DND-41 (cell line): Measurements from ENCODE around the gene SLC15A1.

Experiments used
- ATAC-seq: fragments of 200-7000 bp; cut with Tn5 transposase; 3 replicates; pipeline ENCODE4 v1.9.1; 2021; ENCODE audit warnings: low read depth; ENCODE audit not compliant: insufficient read depth
- DNase-seq: peaks from one replicate; pipeline ENCODE4 v3.0.0-alpha.2; 2020
- H2AFZ ChIP-seq: 2 replicates; pipeline ENCODE4 v1.6.0; 2012; ENCODE audit warnings: low read depth, low read length
- H3K27ac ChIP-seq: 2 replicates; pipeline ENCODE4 v1.5.1; 2012; ENCODE audit warnings: low read length, inconsistent platforms
- H3K27me3 ChIP-seq: fragments of 200-600 bp; sonication (generic); 2 replicates; pipeline ENCODE4 v1.6.0; 2012; ENCODE audit warnings: low read length, mild to moderate bottlenecking, inconsistent platforms; ENCODE audit not compliant: insufficient read depth, poor library complexity
- H3K36me3 ChIP-seq: 2 replicates; pipeline ENCODE4 v1.5.1; 2012; ENCODE audit warnings: low read length, inconsistent platforms; ENCODE audit not compliant: insufficient read depth
- H3K4me1 ChIP-seq: 2 replicates; pipeline ENCODE4 v1.5.1; 2012; ENCODE audit warnings: mild to moderate bottlenecking, low read length; ENCODE audit not compliant: insufficient read depth
- H3K4me2 ChIP-seq: 2 replicates; pipeline ENCODE4 v1.6.0; 2012; ENCODE audit warnings: mild to moderate bottlenecking, moderate library complexity, low read length, inconsistent platforms; ENCODE audit not compliant: insufficient read depth
- H3K4me3 ChIP-seq, 2 experiments: fragments of 200-600 bp in 1 of 2; shearing (Covaris generic) in 1 of 2; 2 replicates each; pipeline ENCODE4 v1.5.1; 2012 to 2016; ENCODE audit warnings: inconsistent platforms in 2 of 2, low read length in 2 of 2, mild to moderate bottlenecking in 2 of 2, low read depth in 1 of 2, moderate library complexity in 1 of 2
- H3K79me2 ChIP-seq: 2 replicates; pipeline ENCODE4 v1.6.0; 2012; ENCODE audit warnings: low read length, inconsistent platforms; ENCODE audit not compliant: insufficient read depth
- H3K9ac ChIP-seq: 2 replicates; pipeline ENCODE4 v1.6.0; 2012; ENCODE audit warnings: low read depth, mild to moderate bottlenecking, inconsistent platforms, low read length, moderate library complexity
- H3K9me3 ChIP-seq: 2 replicates; pipeline ENCODE4 v1.5.1; 2012; ENCODE audit warnings: low read length, moderate library complexity, mild to moderate bottlenecking, inconsistent platforms; ENCODE audit not compliant: insufficient read depth, severe bottlenecking
- H4K20me1 ChIP-seq: 2 replicates; pipeline ENCODE4 v1.6.0; 2012; ENCODE audit warnings: low read length; ENCODE audit not compliant: insufficient read depth
- EZH2 ChIP-seq: IDR thresholded peaks from 3 replicates; pipeline ENCODE4 v1.6.1; 2012; ENCODE audit warnings: borderline replicate concordance, low read depth, mild to moderate bottlenecking, moderate library complexity, low read length, inconsistent platforms; ENCODE audit not compliant: severe bottlenecking
- TF ChIP-seq, protein P1 (sequence below): IDR thresholded peaks from 2 replicates; pipeline ENCODE4 v1.5.1; 2012; ENCODE audit warnings: borderline replicate concordance, low read length, moderate library complexity, mild to moderate bottlenecking; ENCODE audit not compliant: poor library complexity, severe bottlenecking; ENCODE audit errors: extremely low read depth

The SLC15A1 gene

DNA sequence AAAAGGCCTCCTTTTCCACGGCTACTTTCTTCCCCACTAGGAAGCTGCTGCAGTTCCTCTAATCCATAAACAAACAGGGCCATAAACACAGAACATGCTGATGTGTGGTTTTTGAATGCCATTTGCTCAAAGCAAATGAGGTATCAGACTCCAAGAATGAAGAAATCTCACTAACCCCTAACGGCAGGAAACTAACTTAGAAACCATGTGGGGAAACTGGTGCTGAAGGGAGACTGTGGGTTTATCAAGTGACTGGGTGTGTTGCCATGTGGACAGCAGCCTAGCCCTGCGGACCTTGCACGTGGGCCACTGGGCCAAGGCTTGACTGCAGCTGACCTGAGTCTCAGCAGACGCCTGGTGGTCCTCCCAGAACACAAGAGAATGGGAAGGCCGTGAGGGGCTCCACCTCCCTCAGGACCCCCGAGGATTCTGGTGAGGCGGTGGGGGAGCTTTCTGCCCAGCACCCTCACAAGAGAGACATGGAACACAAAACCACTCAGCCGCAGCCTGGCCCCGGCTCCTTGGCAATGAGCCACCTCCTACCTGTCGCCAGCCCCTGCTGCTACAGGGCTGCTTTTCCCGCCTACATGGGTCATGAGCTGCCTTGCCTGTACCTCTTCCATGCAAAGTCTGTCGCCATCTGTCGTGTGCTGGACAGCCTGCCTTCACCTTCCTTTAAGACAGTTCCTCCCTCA is 10.6 kb downstream of the SLC15A1 start:
- Histone ChIP-seq H2AFZ (no peak overlapping the region), H3K4me3 (no peak overlapping the region), H3K36me3 (no peaks in the 10 kb centered on the region), H3K9me3 (peaks cover 9% of the 10 kb centered on the region), H3K27me3 (no peaks in the 10 kb centered on the region), H3K27ac (no peak overlapping the region), H3K79me2 (no peaks in the 10 kb centered on the region), H3K9ac (no peak overlapping the region), H3K4me2 (no peak overlapping the region), H3K4me1 (no peaks in the 10 kb centered on the region), H4K20me1 (no peaks in the 10 kb centered on the region)
- DNase-seq (no peak), ATAC-seq (no peak)
- TF ChIP-seq, protein P1, sequence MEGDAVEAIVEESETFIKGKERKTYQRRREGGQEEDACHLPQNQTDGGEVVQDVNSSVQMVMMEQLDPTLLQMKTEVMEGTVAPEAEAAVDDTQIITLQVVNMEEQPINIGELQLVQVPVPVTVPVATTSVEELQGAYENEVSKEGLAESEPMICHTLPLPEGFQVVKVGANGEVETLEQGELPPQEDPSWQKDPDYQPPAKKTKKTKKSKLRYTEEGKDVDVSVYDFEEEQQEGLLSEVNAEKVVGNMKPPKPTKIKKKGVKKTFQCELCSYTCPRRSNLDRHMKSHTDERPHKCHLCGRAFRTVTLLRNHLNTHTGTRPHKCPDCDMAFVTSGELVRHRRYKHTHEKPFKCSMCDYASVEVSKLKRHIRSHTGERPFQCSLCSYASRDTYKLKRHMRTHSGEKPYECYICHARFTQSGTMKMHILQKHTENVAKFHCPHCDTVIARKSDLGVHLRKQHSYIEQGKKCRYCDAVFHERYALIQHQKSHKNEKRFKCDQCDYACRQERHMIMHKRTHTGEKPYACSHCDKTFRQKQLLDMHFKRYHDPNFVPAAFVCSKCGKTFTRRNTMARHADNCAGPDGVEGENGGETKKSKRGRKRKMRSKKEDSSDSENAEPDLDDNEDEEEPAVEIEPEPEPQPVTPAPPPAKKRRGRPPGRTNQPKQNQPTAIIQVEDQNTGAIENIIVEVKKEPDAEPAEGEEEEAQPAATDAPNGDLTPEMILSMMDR: no peak
- no peak for TF ChIP-seq EZH2

DNA sequence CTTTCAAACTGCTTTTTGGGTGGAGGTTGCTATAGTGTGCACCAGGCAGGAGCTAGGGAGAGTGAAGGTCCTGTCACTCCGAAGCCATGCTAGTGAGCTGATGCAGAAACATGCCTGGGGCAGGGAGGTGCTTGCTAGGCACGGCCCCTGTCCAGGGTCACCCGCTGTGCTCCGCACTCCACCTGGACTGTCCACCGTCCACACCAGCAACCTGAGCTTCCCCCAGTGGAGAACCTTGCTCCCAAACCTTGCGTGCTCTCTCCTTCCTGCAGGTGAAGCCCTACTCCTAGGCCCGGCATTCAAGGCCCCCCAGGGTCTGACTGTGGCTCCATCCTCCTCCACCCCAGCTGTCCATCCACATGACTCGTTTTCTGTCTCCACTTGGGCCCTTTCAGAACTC is 12.3 kb downstream of the SLC15A1 start:
- peaks cover 9% of the 10 kb centered on the region for H3K9me3 ChIP-seq
- no peak overlapping the region for H3K9ac ChIP-seq
- no peaks in the 10 kb centered on the region for H3K4me1 ChIP-seq
- H4K20me1 ChIP-seq: no peaks in the 10 kb centered on the region
- H3K27ac ChIP-seq: no peak overlapping the region
- ATAC-seq (no peak), DNase-seq (no peak)
- no peaks in the 10 kb centered on the region for H3K36me3 ChIP-seq
- no peaks in the 10 kb centered on the region for H3K27me3 ChIP-seq
- no peak overlapping the region for H3K4me3 ChIP-seq
- no peak overlapping the region for H2AFZ ChIP-seq
- no peak overlapping the region for H3K4me2 ChIP-seq
- TF ChIP-seq, protein P1: no peak
- no peaks in the 10 kb centered on the region for H3K79me2 ChIP-seq

DNA sequence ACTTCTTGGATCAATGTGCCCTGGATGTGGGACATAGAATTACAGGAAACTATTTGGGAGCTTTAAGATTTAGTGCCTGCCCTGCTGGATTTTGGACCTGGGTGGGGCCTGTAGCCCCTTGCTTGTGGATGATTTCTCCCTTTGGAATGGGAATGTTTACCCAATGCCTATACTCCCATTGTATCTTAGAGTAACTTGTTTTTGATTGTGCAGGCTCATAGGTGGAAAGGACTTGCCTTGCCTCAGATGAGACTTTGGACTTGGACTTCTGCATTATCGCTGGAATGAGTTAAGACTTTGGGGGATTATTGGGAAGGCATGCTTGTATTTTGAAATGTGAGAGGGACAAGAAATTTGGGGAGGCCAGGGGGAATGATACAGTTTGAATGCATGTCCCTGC is 13.5 kb downstream of the SLC15A1 start:
- H3K9me3 ChIP-seq: peaks cover 9% of the 10 kb centered on the region
- ATAC-seq (no peak), DNase-seq (no peak)
- H3K4me2 ChIP-seq: no peak overlapping the region
- H3K79me2 ChIP-seq: no peaks in the 10 kb centered on the region
- TF ChIP-seq, protein P1: no peak
- TF ChIP-seq EZH2: no peak
- H2AFZ ChIP-seq: no peak overlapping the region
- H3K27me3 ChIP-seq: no peaks in the 10 kb centered on the region
- H3K27ac ChIP-seq: no peak overlapping the region
- H3K36me3 ChIP-seq: no peaks in the 10 kb centered on the region
- H4K20me1 ChIP-seq: no peaks in the 10 kb centered on the region
- no peak overlapping the region for H3K9ac ChIP-seq
- no peak overlapping the region for H3K4me3 ChIP-seq
- no peaks in the 10 kb centered on the region for H3K4me1 ChIP-seq

DNA sequence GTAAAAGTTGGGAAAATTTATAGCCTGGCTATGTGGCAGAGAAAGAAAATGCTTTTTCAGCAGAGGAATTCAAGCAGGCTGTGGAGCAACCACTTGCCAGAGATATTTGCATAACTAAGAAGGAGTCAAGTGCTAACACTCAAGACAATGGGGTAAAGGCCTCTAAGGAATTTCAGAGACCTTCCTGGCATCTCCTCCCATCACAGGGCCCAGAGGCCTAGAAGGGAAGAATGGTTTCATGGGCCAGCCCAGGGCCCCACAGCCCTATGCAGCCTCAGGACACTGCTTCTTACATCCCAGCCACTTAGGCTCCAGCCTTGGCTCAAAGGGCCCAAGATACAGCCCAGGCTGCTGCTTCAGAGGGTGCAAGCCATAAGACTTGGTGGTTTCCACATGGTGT is 14.3 kb downstream of the SLC15A1 start:
- no peak overlapping the region for H3K4me2 ChIP-seq
- H4K20me1 ChIP-seq: no peaks in the 10 kb centered on the region
- H3K27me3 ChIP-seq: no peaks in the 10 kb centered on the region
- no peak overlapping the region for H3K27ac ChIP-seq
- no peaks in the 10 kb centered on the region for H3K79me2 ChIP-seq
- ATAC-seq (no peak), DNase-seq (no peak)
- no peak overlapping the region for H3K9ac ChIP-seq
- no peaks in the 10 kb centered on the region for H3K4me1 ChIP-seq
- no peaks in the 10 kb centered on the region for H3K36me3 ChIP-seq
- no peak overlapping the region for H2AFZ ChIP-seq
- H3K9me3 ChIP-seq: peaks cover 9% of the 10 kb centered on the region
- no peak overlapping the region for H3K4me3 ChIP-seq
- no peak for TF ChIP-seq EZH2
- TF ChIP-seq, protein P1: no peak
